Activated T-cell treated with anti-CD3 and anti-CD28 coated beads, Interleukin-2, amount 50 U/mL, for 4 hours (primary cell): Measurements from ENCODE around the gene MXRA8. TPM values are rescaled to one million over a fixed set of nuclear protein-coding genes. Genes with fewer than 3 reads are reported as not detected.
A peak's percentile ranks its signal among the peaks of the same experiment; 100 is the strongest.
"Not testable (repeated sequence)": the region's sequence is repeated elsewhere in the genome, so short reads cannot be mapped to it uniquely, and the experiment has no call there.

ENCODE experiments used
- ATAC-seq, 2 donors: fragments of 200-7000 bp; cut with Tn5 transposase; one replicate each; pipeline ENCODE4 v1.10.0; 2021
- DNase-seq: peaks from one replicate; pipeline ENCODE4 v3.0.0-alpha.2; 2020
- H3K27me3 Mint-ChIP-seq: one replicate; pipeline ENCODE4 v1.8.0; 2021; ENCODE audit warnings: low read depth, mixed read lengths
- H3K36me3 Mint-ChIP-seq: one replicate; pipeline ENCODE4 v1.8.0; 2022; ENCODE audit warnings: mixed read lengths; ENCODE audit not compliant: insufficient read depth
- H3K4me1 Mint-ChIP-seq: one replicate; pipeline ENCODE4 v1.8.0; 2021; ENCODE audit warnings: low read depth, mixed read lengths
- H3K4me3 Mint-ChIP-seq: one replicate; pipeline ENCODE4 v1.8.0; 2021; ENCODE audit warnings: mild to moderate bottlenecking, moderate library complexity, mixed read lengths
- H3K9me3 Mint-ChIP-seq: one replicate; pipeline ENCODE4 v1.8.0; 2021; ENCODE audit warnings: mixed read lengths
- total RNA-seq, 3 donors: library from RNA; stranded (reverse); gene quantifications; one replicate each; pipeline ENCODE4 v1.2.1, GENCODE V29; 2021

Gene MXRA8
- total RNA-seq = under 1 TPM; 0.41 to 0.53 (median 0.47) TPM

- Mint-ChIP-seq H3K4me1 (peaks cover 8% of the 10 kb centered on the region), H3K4me3 (no peak within 1 kb of the TSS)
- DNase-seq = no peak
Observed at GRCh38 chr1:1358433-1359271, at the start of gene MXRA8. Gene MXRA8 (minus strand): TSS chr1:1358555. CDS start chr1:1358504, 51 bp downstream.

GRCh38 chr1:1407636-1408318 lies 49.4 kb upstream of the MXRA8 start:
- peak; percentile 15 to 21 for ATAC-seq
- H3K27me3 Mint-ChIP-seq = no peaks in the 10 kb centered on the region
- peak overlapping the region; percentile 96 for H3K4me3 Mint-ChIP-seq
- H3K9me3 Mint-ChIP-seq = no peaks in the 10 kb centered on the region
- peaks cover 40% of the 10 kb centered on the region for H3K4me1 Mint-ChIP-seq
- DNase-seq = no peak
- H3K36me3 Mint-ChIP-seq = peaks cover 27% of the 10 kb centered on the region

More at GRCh38 chr1:1358433-1359271, at the start of gene MXRA8:
- Mint-ChIP-seq H3K27me3 (peaks cover 26% of the 10 kb centered on the region), H3K9me3 (no peaks in the 10 kb centered on the region), H3K36me3 (no peaks in the 10 kb centered on the region)
- peak in 1 of 2 donors; percentile 13 for ATAC-seq

GRCh38 chr1:1406821-1407635 lies 48.7 kb upstream of the MXRA8 start, which contains the start of gene MRPL20:
Gene MRPL20 (minus strand): TSS chr1:1407293. CDS start chr1:1407217, 76 bp downstream.
- Mint-ChIP-seq H3K4me1 (peaks cover 45% of the 10 kb centered on the region), H3K27me3 (no peaks in the 10 kb centered on the region), H3K4me3 (peak within 1 kb of the TSS; percentile 96), H3K9me3 (no peaks in the 10 kb centered on the region), H3K36me3 (peaks cover 31% of the 10 kb centered on the region)
- ATAC-seq = peak; percentile 94 to 95
- DNase-seq = peak; percentile 93

- DNase-seq = no peak
- H3K9me3 Mint-ChIP-seq = no peaks in the 10 kb centered on the region
Observed at GRCh38 chr1:1406101-1406820, 47.9 kb upstream of the MXRA8 start.

GRCh38 chr1:1403653-1404052 lies 45.3 kb upstream of the MXRA8 start:
- ATAC-seq = no peak
- Mint-ChIP-seq H3K36me3 (peaks cover 39% of the 10 kb centered on the region), H3K27me3 (no peaks in the 10 kb centered on the region), H3K4me1 (peaks cover 50% of the 10 kb centered on the region), H3K4me3 (peak overlapping the region; percentile 47), H3K9me3 (no peaks in the 10 kb centered on the region)
- no peak for DNase-seq

More at GRCh38 chr1:1406101-1406820, 47.9 kb upstream of the MXRA8 start:
- peak; percentile 2 to 5 for ATAC-seq
- Mint-ChIP-seq H3K4me3 (peak overlapping the region; percentile 96), H3K36me3 (peaks cover 33% of the 10 kb centered on the region), H3K27me3 (no peaks in the 10 kb centered on the region), H3K4me1 (peaks cover 50% of the 10 kb centered on the region)

GRCh38 chr1:1402901-1403392 lies 44.6 kb upstream of the MXRA8 start:
- H3K4me3 Mint-ChIP-seq, H3K9me3 Mint-ChIP-seq, H3K27me3 Mint-ChIP-seq, DNase-seq, ATAC-seq: not testable (repeated sequence)
- H3K4me1 Mint-ChIP-seq = peaks cover 50% of the 10 kb centered on the region
- peaks cover 43% of the 10 kb centered on the region for H3K36me3 Mint-ChIP-seq

GRCh38 chr1:1402072-1402900 lies 43.9 kb upstream of the MXRA8 start:
- Mint-ChIP-seq H3K36me3 (peaks cover 43% of the 10 kb centered on the region), H3K9me3 (no peaks in the 10 kb centered on the region), H3K4me1 (peaks cover 56% of the 10 kb centered on the region), H3K4me3 (peak overlapping the region; percentile 97), H3K27me3 (no peaks in the 10 kb centered on the region)
- ATAC-seq (no peak), DNase-seq (peak; percentile 19)

GRCh38 chr1:1401457-1402010 lies 43.2 kb upstream of the MXRA8 start:
- Mint-ChIP-seq H3K4me1 (peaks cover 57% of the 10 kb centered on the region), H3K4me3 (peak overlapping the region; percentile 97), H3K36me3 (peaks cover 43% of the 10 kb centered on the region)

GRCh38 chr1:1400576-1401456 lies 42.5 kb upstream of the MXRA8 start:
- Mint-ChIP-seq H3K4me1 (peaks cover 51% of the 10 kb centered on the region), H3K9me3 (no peaks in the 10 kb centered on the region), H3K36me3 (peaks cover 39% of the 10 kb centered on the region), H3K27me3 (no peaks in the 10 kb centered on the region), H3K4me3 (peak overlapping the region; percentile 97)
- DNase-seq (no peak), ATAC-seq (no peak)

More at GRCh38 chr1:1401457-1402010, 43.2 kb upstream of the MXRA8 start:
- ATAC-seq (no peak), DNase-seq (no peak)
- Mint-ChIP-seq H3K27me3 (no peaks in the 10 kb centered on the region), H3K9me3 (no peaks in the 10 kb centered on the region)

GRCh38 chr1:1399872-1400575 lies 41.7 kb upstream of the MXRA8 start:
- no peak for DNase-seq
- Mint-ChIP-seq H3K27me3 (no peaks in the 10 kb centered on the region), H3K4me3 (peak overlapping the region; percentile 97), H3K36me3 (peaks cover 40% of the 10 kb centered on the region), H3K4me1 (peaks cover 50% of the 10 kb centered on the region), H3K9me3 (no peaks in the 10 kb centered on the region)
- ATAC-seq = peak in 1 of 2 donors; percentile 1

GRCh38 chr1:1399187-1399871 lies 41.0 kb upstream of the MXRA8 start, which contains the start of gene CCNL2:
Gene CCNL2 (minus strand): TSS chr1:1399335. CDS start chr1:1399306, 29 bp downstream.
- H3K36me3 Mint-ChIP-seq = peaks cover 41% of the 10 kb centered on the region
- H3K27me3 Mint-ChIP-seq = no peaks in the 10 kb centered on the region
- peak within 1 kb of the TSS; percentile 97 for H3K4me3 Mint-ChIP-seq
- ATAC-seq (peak; percentile 95), DNase-seq (peak; percentile 99)
- peaks cover 51% of the 10 kb centered on the region for H3K4me1 Mint-ChIP-seq
- no peaks in the 10 kb centered on the region for H3K9me3 Mint-ChIP-seq
